ENCODE results near the gene UHMK1. TPM values are rescaled to one million over a fixed set of nuclear protein-coding genes. Genes with fewer than 3 reads are reported as not detected.
"Not testable (repeated sequence)": the region's sequence is repeated elsewhere in the genome, so short reads cannot be mapped to it uniquely, and the experiment has no call there.

Gene UHMK1
- total RNA-seq: 21.5 and 22.9 TPM in 2 replicates
- long read RNA-seq, full-length matches to known transcripts: 74 of 90 reads
- long read RNA-seq, partial matches to known transcripts: 1 of 90 reads
- long read RNA-seq, other reads (novel, unspliced or antisense): 15 of 90 reads

DNA sequence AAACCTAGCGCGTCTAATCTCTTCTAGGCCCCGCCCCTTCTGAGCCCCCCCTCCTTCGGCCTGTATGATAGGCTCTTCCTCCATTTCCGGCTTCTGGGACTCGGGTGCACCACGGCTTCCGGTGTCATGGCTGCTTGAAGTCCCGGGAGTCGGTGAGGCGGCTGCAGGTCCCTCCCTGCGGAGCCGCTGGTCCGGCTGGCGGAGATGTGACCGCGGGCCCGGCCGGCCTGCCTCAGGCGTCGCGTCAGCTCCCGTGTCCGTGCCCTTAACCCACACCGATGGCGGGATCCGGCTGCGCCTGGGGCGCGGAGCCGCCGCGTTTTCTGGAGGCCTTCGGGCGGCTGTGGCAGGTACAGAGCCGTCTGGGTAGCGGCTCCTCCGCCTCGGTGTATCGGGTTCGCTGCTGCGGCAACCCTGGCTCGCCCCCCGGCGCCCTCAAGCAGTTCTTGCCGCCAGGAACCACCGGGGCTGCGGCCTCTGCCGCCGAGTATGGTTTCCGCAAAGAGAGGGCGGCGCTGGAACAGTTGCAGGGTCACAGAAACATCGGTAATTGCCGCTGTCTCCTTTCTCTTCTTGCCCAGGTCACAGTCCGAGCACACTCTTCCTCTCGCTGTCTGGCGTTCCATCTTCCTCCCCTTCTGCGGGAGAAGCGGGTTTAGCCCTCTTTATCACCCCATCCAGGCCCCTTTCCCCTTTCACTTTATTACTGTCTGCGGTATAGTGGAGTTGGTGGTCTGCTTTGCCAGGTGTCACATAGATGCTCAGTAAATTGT lies at the start of gene UHMK1:
Gene UHMK1, plus strand, starts transcription at position 96 of the 773 bp plus-strand sequence. Its CDS starts 183 bp downstream, at position 279.
- Mint-ChIP-seq H3K27me3 (peaks cover 1% of the 10 kb centered on the region), H3K27ac (peak within 1 kb of the TSS; percentile 95), H3K9me3 (ENCODE audit: low read depth) (no peaks in the 10 kb centered on the region), H3K4me3 (ENCODE audit: low read depth) (peak within 1 kb of the TSS; percentile 97), H3K36me3 (ENCODE audit: insufficient read depth) (peaks cover 2% of the 10 kb centered on the region), H3K4me1 (ENCODE audit: low read depth) (peaks cover 15% of the 10 kb centered on the region)
- TF ChIP-seq, protein P1, sequence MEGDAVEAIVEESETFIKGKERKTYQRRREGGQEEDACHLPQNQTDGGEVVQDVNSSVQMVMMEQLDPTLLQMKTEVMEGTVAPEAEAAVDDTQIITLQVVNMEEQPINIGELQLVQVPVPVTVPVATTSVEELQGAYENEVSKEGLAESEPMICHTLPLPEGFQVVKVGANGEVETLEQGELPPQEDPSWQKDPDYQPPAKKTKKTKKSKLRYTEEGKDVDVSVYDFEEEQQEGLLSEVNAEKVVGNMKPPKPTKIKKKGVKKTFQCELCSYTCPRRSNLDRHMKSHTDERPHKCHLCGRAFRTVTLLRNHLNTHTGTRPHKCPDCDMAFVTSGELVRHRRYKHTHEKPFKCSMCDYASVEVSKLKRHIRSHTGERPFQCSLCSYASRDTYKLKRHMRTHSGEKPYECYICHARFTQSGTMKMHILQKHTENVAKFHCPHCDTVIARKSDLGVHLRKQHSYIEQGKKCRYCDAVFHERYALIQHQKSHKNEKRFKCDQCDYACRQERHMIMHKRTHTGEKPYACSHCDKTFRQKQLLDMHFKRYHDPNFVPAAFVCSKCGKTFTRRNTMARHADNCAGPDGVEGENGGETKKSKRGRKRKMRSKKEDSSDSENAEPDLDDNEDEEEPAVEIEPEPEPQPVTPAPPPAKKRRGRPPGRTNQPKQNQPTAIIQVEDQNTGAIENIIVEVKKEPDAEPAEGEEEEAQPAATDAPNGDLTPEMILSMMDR (IDR thresholded peaks at IDR 0.05; ENCODE audit: unreplicated experiment): no peak
- peak; percentile 74 for DNase-seq (ENCODE audit: low spot score, unreplicated experiment)

GRCh38 chr1:162454361-162454760 lies 43.3 kb upstream of the UHMK1 start:
- H3K36me3 Mint-ChIP-seq (ENCODE audit: insufficient read depth); H3K9me3 Mint-ChIP-seq (ENCODE audit: low read depth): not testable (repeated sequence)

GRCh38 chr1:162456323-162456722 lies 41.3 kb upstream of the UHMK1 start:
- no peaks in the 10 kb centered on the region for H3K27me3 Mint-ChIP-seq
- H3K4me1 Mint-ChIP-seq (ENCODE audit: low read depth): peaks cover 4% of the 10 kb centered on the region
- TF ChIP-seq, protein P1 (IDR thresholded peaks at IDR 0.05; ENCODE audit: unreplicated experiment): no peak
- no peak overlapping the region for H3K27ac Mint-ChIP-seq
- no peak overlapping the region for H3K4me3 Mint-ChIP-seq (ENCODE audit: low read depth)
- H3K36me3 Mint-ChIP-seq (ENCODE audit: insufficient read depth): peaks cover 2% of the 10 kb centered on the region
- peaks cover 6% of the 10 kb centered on the region for H3K9me3 Mint-ChIP-seq (ENCODE audit: low read depth)
- no peak for DNase-seq (ENCODE audit: low spot score, unreplicated experiment)

More at GRCh38 chr1:162454361-162454760, 43.3 kb upstream of the UHMK1 start:
- DNase-seq (ENCODE audit: low spot score, unreplicated experiment); H3K27me3 Mint-ChIP-seq; H3K4me1 Mint-ChIP-seq (ENCODE audit: low read depth); H3K4me3 Mint-ChIP-seq (ENCODE audit: low read depth); H3K27ac Mint-ChIP-seq: not testable (repeated sequence)

DNA sequence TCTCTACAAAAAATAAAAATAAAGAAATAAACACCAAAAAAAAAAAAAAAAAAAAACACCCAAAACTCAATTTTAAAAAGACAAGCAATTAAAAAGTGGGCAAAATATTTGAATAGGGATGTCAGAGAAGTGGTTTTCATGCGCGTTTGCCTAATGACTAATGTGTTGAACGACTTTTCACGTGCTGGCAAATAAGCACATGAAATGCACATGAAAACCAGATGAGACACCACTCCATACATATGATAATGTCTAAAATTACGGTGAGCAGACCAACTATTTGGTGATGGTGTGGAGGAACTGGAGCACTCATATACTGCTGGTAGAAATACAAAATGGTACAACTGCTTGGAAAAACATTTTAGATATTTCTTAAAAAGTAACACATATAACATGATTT lies 39.4 kb upstream of the UHMK1 start:
- H3K36me3 Mint-ChIP-seq (ENCODE audit: insufficient read depth): no peaks in the 10 kb centered on the region
- H3K9me3 Mint-ChIP-seq (ENCODE audit: low read depth): peaks cover 3% of the 10 kb centered on the region
- H3K4me1 Mint-ChIP-seq (ENCODE audit: low read depth): peaks cover 2% of the 10 kb centered on the region
- no peak overlapping the region for H3K4me3 Mint-ChIP-seq (ENCODE audit: low read depth)
- no peak for DNase-seq (ENCODE audit: low spot score, unreplicated experiment)
- no peak overlapping the region for H3K27ac Mint-ChIP-seq
- TF ChIP-seq, protein P1 (IDR thresholded peaks at IDR 0.05; ENCODE audit: unreplicated experiment): no peak
- no peaks in the 10 kb centered on the region for H3K27me3 Mint-ChIP-seq

- not testable (repeated sequence) for H3K4me1 Mint-ChIP-seq (ENCODE audit: low read depth); H3K36me3 Mint-ChIP-seq (ENCODE audit: insufficient read depth); H3K27ac Mint-ChIP-seq; H3K27me3 Mint-ChIP-seq; H3K9me3 Mint-ChIP-seq (ENCODE audit: low read depth); DNase-seq (ENCODE audit: low spot score, unreplicated experiment); H3K4me3 Mint-ChIP-seq (ENCODE audit: low read depth)
Measured at GRCh38 chr1:162462425-162462824, 35.2 kb upstream of the UHMK1 start.

GRCh38 chr1:162463021-162463420 lies 34.6 kb upstream of the UHMK1 start:
- Mint-ChIP-seq H3K4me1 (ENCODE audit: low read depth) (no peaks in the 10 kb centered on the region), H3K27ac (no peak overlapping the region), H3K27me3 (no peaks in the 10 kb centered on the region), H3K9me3 (ENCODE audit: low read depth) (peaks cover 5% of the 10 kb centered on the region), H3K36me3 (ENCODE audit: insufficient read depth) (no peaks in the 10 kb centered on the region), H3K4me3 (ENCODE audit: low read depth) (no peak overlapping the region)
- DNase-seq (ENCODE audit: low spot score, unreplicated experiment): no peak
- TF ChIP-seq, protein P1 (IDR thresholded peaks at IDR 0.05; ENCODE audit: unreplicated experiment): no peak

All from progenitor cell of endocrine pancreas (in vitro differentiated cells).